IMR-90 (cell line): ENCODE data around the gene ALDH7A1. TPM values are rescaled to one million over a fixed set of nuclear protein-coding genes. Genes with fewer than 3 reads are reported as not detected.

ENCODE experiments used
- ATAC-seq: fragments of 200-7000 bp; cut with Tn5 transposase; 2 replicates; pipeline ENCODE4 v1.9.1; 2020; ENCODE audit warnings: low read depth, mild to moderate bottlenecking, moderate library complexity
- BruUV-seq: library from RNA; stranded (reverse); fragments of 400-500 nt; replicated peaks from 2 replicates; lab custom pipeline; 2021; lab: Mats Ljungman, UMichigan
- CTCF ChIA-PET: fragments of 300-600 bp; formaldehyde crosslinking; extraction: SDS; loops from one replicate; lab custom pipeline; 2021; ENCODE audit warnings: antibody characterized with exemption; lab: Yijun Ruan, JAX
- POLR2A ChIA-PET: fragments of 300-600 bp; sonication (Branson Sonifier 250); formaldehyde crosslinking; loops from one replicate; lab custom pipeline; 2022; ENCODE audit warnings: antibody characterized with exemption; ENCODE audit not compliant: unreplicated experiment; lab: Charles Lee
- DNase-seq: peaks from one replicate; pipeline ENCODE4 v3.0.0; 2013
- H2AFZ ChIP-seq: replicated peaks from 2 replicates; pipeline ENCODE3; 2013; ENCODE audit warnings: low read length, mild to moderate bottlenecking; ENCODE audit not compliant: poor library complexity
- H2AK5ac ChIP-seq: 2 replicates; pipeline ENCODE4 v1.6.1; 2013; ENCODE audit warnings: low read depth, low read length, inconsistent platforms
- H2AK9ac ChIP-seq: replicated peaks from 2 replicates; pipeline ENCODE3; 2013; ENCODE audit warnings: mild to moderate bottlenecking, low read depth, low read length, moderate library complexity; ENCODE audit not compliant: poor library complexity
- H2BK120ac ChIP-seq: 2 replicates; pipeline ENCODE4 v1.6.1; 2013; ENCODE audit warnings: low read depth, low read length, inconsistent platforms
- H2BK15ac ChIP-seq: 3 replicates; pipeline ENCODE4 v1.6.1; 2013; ENCODE audit warnings: low read depth, low read length, inconsistent platforms
- H2BK20ac ChIP-seq: 2 replicates; pipeline ENCODE4 v1.6.1; 2013; ENCODE audit warnings: low read depth, mild to moderate bottlenecking, inconsistent platforms, low read length, moderate library complexity
- H2BK5ac ChIP-seq: 2 replicates; pipeline ENCODE4 v1.6.1; 2013; ENCODE audit warnings: mild to moderate bottlenecking, low read depth, low read length, inconsistent platforms; ENCODE audit not compliant: poor library complexity, severe bottlenecking
- H3K14ac ChIP-seq: replicated peaks from 2 replicates; pipeline ENCODE4 v1.6.1; 2013; ENCODE audit warnings: low read depth, low read length, inconsistent platforms
- H3K18ac ChIP-seq: 2 replicates; pipeline ENCODE4 v1.6.1; 2013; ENCODE audit warnings: low read depth, low read length, control low read depth
- H3K23ac ChIP-seq: 2 replicates; pipeline ENCODE4 v1.6.1; 2013; ENCODE audit warnings: low read depth, low read length, inconsistent platforms
- H3K27ac ChIP-seq: 2 replicates; pipeline ENCODE4 v1.5.1; 2013; ENCODE audit warnings: mild to moderate bottlenecking, control low read depth, low read length; ENCODE audit not compliant: insufficient read depth
- H3K27me3 ChIP-seq: 2 replicates; pipeline ENCODE4 v1.6.1; 2013; ENCODE audit warnings: low read length; ENCODE audit not compliant: control insufficient read depth, insufficient read depth
- H3K36me3 ChIP-seq: 2 replicates; pipeline ENCODE4 v1.6.1; 2013; ENCODE audit warnings: low read length, mixed read lengths; ENCODE audit not compliant: control insufficient read depth, insufficient read depth
- H3K4ac ChIP-seq: 2 replicates; pipeline ENCODE4 v1.6.1; 2013; ENCODE audit warnings: low read depth, low read length, inconsistent platforms
- H3K4me1 ChIP-seq: 2 replicates; pipeline ENCODE4 v1.6.1; 2013; ENCODE audit warnings: low read length, mixed read lengths; ENCODE audit not compliant: control insufficient read depth, insufficient read depth
- H3K4me2 ChIP-seq: 2 replicates; pipeline ENCODE4 v1.6.1; 2013; ENCODE audit warnings: low read depth, mild to moderate bottlenecking, control low read depth, low read length, moderate library complexity
- H3K4me3 ChIP-seq: 2 replicates; pipeline ENCODE4 v1.5.1; 2013; ENCODE audit warnings: low read depth, mild to moderate bottlenecking, control low read depth, low read length, moderate library complexity; ENCODE audit not compliant: insufficient read depth
- H3K56ac ChIP-seq: 2 replicates; pipeline ENCODE4 v1.6.1; 2013; ENCODE audit warnings: low read length, inconsistent platforms; ENCODE audit not compliant: insufficient read depth; ENCODE audit errors: extremely low read depth
- H3K79me1 ChIP-seq, 2 experiments: 2 replicates each; pipeline ENCODE4 v1.6.1; 2013; ENCODE audit warnings: low read length in 2 of 2, inconsistent platforms in 1 of 2, low read depth in 1 of 2
- H3K9ac ChIP-seq: 2 replicates; pipeline ENCODE4 v1.6.1; 2013; ENCODE audit warnings: low read depth, low read length, control low read depth
- H3K9me1 ChIP-seq: 2 replicates; pipeline ENCODE4 v1.6.1; 2013; ENCODE audit warnings: low read length, inconsistent platforms; ENCODE audit not compliant: insufficient read depth
- H3K9me3 ChIP-seq: 2 replicates; pipeline ENCODE4 v1.6.1; 2013; ENCODE audit warnings: low read length; ENCODE audit not compliant: control insufficient read depth, insufficient read depth
- H4K20me1 ChIP-seq: 2 replicates; pipeline ENCODE4 v1.6.1; 2013; ENCODE audit warnings: low read length, inconsistent platforms; ENCODE audit not compliant: insufficient read depth
- H4K5ac ChIP-seq: 2 replicates; pipeline ENCODE4 v1.6.1; 2013; ENCODE audit warnings: mild to moderate bottlenecking, low read depth, low read length, control low read depth
- H4K8ac ChIP-seq, 2 experiments: 2 replicates each; pipeline ENCODE4 v1.6.1; 2013; ENCODE audit warnings: low read depth in 2 of 2, low read length in 2 of 2, control low read depth in 1 of 2, inconsistent platforms in 1 of 2
- H4K91ac ChIP-seq: 2 replicates; pipeline ENCODE4 v1.6.1; 2013; ENCODE audit warnings: low read depth, low read length, inconsistent platforms; ENCODE audit not compliant: insufficient read depth
- CTCF ChIP-seq: conservative IDR thresholded peaks from 2 replicates; pipeline ENCODE4 v1.5.1; 2012; ENCODE audit warnings: mild to moderate bottlenecking, low read depth, low read length, improper control_type of control experiment
- ELK1 ChIP-seq: fragments of 150-350 bp; IDR thresholded peaks from 2 replicates; pipeline ENCODE4 v1.6.1; 2016; ENCODE audit warnings: low read depth, mild to moderate bottlenecking, low read length, moderate library complexity, borderline replicate concordance
- WGBS, 2 experiments: methylation state at CpG; one replicate each; pipeline versions ENCODE4 v1.1.5 to v1.1.7; 2013; ENCODE audit warnings: missing lambda C conversion rate in 2 of 2; ENCODE audit not compliant: insufficient read length in 1 of 2; ENCODE audit errors: extremely low coverage in 2 of 2; 5-methylcytosine and 5-hydroxymethylcytosine counted together
- dilution Hi-C: fragments of 300-500 bp; cut with HindIII; formaldehyde crosslinking; loops from one replicate; pipeline ENCODE4 v1.14.3; 2018; ENCODE audit warnings: low sequenced_read_pairs; ENCODE audit not compliant: unreplicated experiment
- in situ Hi-C: fragments of 300-500 bp; cut with MboI; formaldehyde crosslinking; loops from 3 replicates; pipeline ENCODE4 v1.14.3; 2019; ENCODE audit warnings: low sequenced_read_pairs, inconsistent platforms, mixed read lengths
- intact Hi-C: fragments of 100-400 bp; cut with micrococcal nuclease; formaldehyde crosslinking; loops from 2 replicates; pipeline ENCODE4 v1.10.0; 2022
- polyA plus RNA-seq, 3 experiments: library from polyadenylated mRNA; depleted of rRNA; stranded (reverse); fragments of >200 nt; gene quantifications; 2 replicates each; pipeline ENCODE4 v1.2.3, GENCODE V29; 2012; ENCODE audit warnings: low replicate concordance in 1 of 3
- total RNA-seq: library from RNA; depleted of rRNA; stranded (reverse); fragments of >200 nt; gene quantifications from 2 replicates; pipeline ENCODE4 v1.2.3, GENCODE V29; 2012

Gene ALDH7A1
- total and polyA plus RNA-seq, 2 of the 4 experiments (the other 2 are of a cell fraction): 40.9 to 62.2 TPM

- H2AK9ac ChIP-seq: peak overlapping the region; percentile 51
- H3K4ac ChIP-seq: peak overlapping the region; percentile 60; the same call in 1 of the 2 replicates
- peak overlapping the region; percentile 29; the same call in 1 of the 2 replicates for H4K5ac ChIP-seq
- intact Hi-C loops: loop anchor here (5.0 kb wide), 1 partner anchor 550 kb away; no protein-coding TSS in a partner anchor
- peak overlapping the region; percentile 56 for H4K91ac ChIP-seq
- peaks cover 8% of the 10 kb centered on the region for H3K4me1 ChIP-seq
- DNase-seq (no peak), ATAC-seq (no peak)
- dilution Hi-C loops: no loop called here
- H3K36me3 ChIP-seq: no peaks in the 10 kb centered on the region
- H2BK15ac ChIP-seq: 0 out of 3 replicates have a peak overlapping the region, but pooled peaks have one; percentile 15
- 0% methylated on average over 1 of the region's 3 CpGs; no CpG with 5 or more reads in 1 of the 2 experiments for WGBS, 2 experiments
- ChIA-PET POLR2A (no interaction called here), CTCF (interaction anchor here (0.5 kb wide), 1 partner anchor 1231 kb away, joined by 3 read pairs; no protein-coding TSS in a partner anchor)
- H4K8ac ChIP-seq: peak overlapping the region in 1 of 2 experiments; percentile 66; a peak in 1 of 4 replicates
- no peaks in the 10 kb centered on the region for H4K20me1 ChIP-seq
- TF ChIP-seq ELK1 (no peak), CTCF (peak; percentile 5; the same call in 1 of the 2 replicates)
- no peak overlapping the region for H3K9ac ChIP-seq
- H3K9me3 ChIP-seq: no peaks in the 10 kb centered on the region
- no peak overlapping the region; the same call in 1 of the 2 replicates for H3K18ac ChIP-seq
- H2BK120ac ChIP-seq: peak overlapping the region; percentile 50
- no peak overlapping the region for H3K56ac ChIP-seq
- H3K79me1 ChIP-seq: no peaks in the 10 kb centered on the region
- H3K27ac ChIP-seq: no peak overlapping the region
- peak overlapping the region; percentile 12; the same call in 1 of the 2 replicates for H3K4me2 ChIP-seq
- H2AFZ ChIP-seq: peak overlapping the region; percentile 84
- in situ Hi-C loops: loop anchor here (5.0 kb wide), 1 partner anchor 190 kb away; no protein-coding TSS in a partner anchor
- H2BK5ac ChIP-seq: no peak overlapping the region
- peak overlapping the region; percentile 78 for H2BK20ac ChIP-seq
- peaks cover 11% of the 10 kb centered on the region for H3K9me1 ChIP-seq
- peak overlapping the region; percentile 45; the same call in 1 of the 2 replicates for H2AK5ac ChIP-seq
- H3K14ac ChIP-seq: peak overlapping the region; percentile 80
- peak overlapping the region; percentile 62 for H3K23ac ChIP-seq
- H3K4me3 ChIP-seq: no peak overlapping the region
- no TSS peak for BruUV-seq
- no peaks in the 10 kb centered on the region for H3K27me3 ChIP-seq
Measured at GRCh38 chr5:126536874-126537273, 58.1 kb downstream of the ALDH7A1 start.
